ENCODE measurements around the gene MZT2B.
"Not testable (repeated sequence)": the region's sequence is repeated elsewhere in the genome, so short reads cannot be mapped to it uniquely, and the experiment has no call there.

The MZT2B gene

DNA sequence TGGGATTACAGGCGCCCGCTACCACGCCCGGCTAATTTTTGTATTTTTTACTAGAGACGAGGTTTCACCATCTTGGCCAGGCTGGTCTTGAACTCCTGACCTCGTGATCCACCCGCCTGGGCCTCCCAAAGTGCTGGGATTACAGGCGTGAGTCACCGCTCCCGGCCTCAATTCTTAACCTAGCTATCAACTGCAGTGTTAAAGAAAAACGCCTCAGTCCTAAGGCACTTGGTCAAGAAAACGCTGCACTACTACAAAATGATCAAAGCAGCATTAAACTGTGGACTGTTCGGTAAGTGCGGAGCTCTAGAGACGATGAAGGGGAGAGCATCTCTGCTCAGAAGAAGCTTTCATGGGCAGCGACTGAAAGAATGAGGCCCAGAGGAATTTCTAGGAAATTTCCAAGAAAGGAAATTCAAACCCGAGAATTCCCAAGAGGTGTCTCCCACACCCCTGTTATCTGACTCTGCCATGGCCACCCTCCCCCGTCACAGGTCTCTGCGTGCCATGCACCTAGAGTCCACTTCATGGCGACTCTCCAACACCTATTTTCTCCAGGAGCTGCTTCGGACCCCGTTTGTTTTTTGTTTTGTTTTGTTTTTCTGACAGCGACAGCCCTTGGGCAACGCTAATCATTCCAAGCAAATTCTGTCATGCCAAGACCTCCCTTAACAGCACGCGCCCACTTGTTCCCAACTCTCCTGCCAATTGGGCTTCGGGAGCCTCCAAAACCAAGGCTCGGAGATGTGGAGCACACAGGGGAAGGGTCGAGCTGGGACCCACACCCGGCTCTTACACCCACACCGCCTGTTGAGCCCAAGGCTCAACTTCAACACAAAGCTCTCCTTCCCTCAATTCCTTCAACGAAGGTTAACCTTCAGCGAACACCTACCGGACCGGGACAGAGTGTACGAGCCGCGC, 1.4 kb upstream of the MZT2B start:
- DNase-seq, result not testable (repeated sequence)

DNA sequence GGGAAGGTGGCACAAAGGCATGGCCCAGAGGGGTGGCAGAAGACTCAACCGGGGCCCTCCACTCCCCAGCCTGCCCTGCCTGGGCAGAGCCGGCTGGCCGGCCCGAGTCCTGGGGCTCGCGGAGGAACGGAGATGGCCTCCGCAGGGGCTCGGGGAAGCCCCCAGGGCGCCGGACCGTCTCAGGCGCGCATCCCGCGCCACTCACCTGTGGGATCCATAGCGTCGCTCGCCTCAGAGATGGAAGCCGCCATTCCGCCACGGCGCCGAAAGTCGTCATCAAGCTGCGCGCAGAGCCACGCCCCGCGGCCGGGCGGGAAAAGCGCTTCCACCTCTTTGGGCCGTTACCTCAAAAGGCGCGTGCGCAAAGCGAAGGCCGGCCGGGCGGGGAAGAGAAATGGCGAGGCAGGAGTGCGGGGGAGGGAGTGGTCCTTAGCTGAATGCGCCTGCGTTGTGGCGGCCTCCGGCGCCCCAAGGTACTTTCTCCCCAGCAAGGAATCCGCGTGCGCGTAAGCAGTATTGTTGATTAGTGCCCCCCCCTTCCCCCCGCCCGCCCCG, 660 bp upstream of the MZT2B start, which contains the start of gene SMPD4:
Gene SMPD4 (minus strand): TSS at position 278 of the 555 bp plus-strand sequence. CDS start 5,010 bp downstream, outside the sequence.
- DNase-seq, result peak; percentile 72 to 81

DNA sequence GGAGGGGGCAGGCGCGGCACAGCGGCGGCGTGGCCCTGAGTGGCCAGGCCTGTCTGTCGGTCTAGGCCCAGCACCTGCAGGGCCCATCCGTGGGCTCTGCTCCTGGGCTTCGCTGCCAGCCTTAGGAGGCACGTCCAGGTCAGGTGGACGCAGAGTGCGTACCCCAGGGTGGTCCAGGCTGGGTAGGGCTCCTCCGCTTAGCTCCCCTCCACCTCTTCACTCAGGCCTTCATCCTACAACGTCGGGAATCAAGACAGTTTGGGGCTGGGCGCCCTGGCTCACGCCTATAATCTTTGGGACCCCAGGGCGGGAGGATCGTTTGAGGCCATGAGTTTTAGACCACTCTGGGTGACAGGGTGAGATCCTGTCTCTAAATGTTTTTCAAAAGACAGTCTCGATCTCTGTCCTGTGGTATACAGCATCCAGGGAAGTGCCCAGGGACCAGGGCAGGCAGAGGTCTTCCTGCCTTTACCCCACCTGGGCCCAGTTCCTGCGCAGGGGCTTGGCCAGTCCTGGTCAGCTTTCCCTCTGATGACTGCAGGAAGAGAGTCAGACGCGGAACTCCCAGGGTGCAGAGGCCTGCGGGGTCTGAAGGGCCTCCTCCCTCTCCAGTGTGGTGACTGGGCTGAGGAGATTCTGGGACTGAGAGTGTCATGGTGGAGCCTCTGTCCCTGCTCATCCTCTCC, 907 bp downstream of the MZT2B start:
- DNase-seq, result not testable (repeated sequence)

DNA sequence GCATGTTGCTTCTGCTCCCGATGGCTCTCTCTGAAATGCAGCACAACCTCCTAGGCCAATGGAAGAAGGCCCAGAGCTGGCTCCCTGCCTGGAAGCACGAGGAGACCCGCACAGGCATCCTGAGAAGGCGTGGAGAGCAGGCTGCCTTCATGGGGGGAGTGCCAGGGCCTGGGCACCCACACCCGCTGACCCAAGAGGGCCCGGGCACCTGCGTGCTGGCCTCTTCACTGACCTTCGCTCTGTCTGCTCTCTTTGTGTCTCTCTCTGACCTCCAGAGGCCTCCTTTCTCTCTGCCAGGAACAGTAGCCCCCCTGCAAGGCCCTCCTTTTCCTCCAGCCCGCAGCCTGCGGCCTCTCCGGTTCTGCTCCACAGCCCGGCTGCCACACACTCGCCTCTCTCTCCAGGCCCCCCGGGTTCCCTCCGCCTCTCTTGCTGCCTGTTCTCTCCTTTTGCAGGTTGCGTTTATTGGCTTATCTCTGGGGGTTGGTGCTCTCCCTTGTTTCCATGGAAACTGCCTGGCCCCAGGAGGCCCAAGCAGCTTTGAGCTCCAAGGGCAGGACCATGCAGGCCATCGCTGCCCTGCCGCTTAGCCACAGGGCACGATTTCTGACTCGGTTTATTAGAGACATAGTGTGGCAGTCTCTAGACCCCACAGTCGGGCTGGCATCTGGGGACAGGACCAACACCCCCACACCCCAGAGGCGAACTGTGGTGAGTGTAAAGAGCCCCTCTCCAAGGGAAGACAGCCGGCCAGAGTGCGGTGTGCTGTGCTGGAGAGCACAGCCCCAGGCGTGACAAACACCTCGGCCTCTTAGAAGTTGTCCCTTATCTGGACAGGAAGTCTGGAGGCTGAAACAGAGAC, 1.7 kb downstream of the MZT2B start:
- DNase-seq, result no peak

DNA sequence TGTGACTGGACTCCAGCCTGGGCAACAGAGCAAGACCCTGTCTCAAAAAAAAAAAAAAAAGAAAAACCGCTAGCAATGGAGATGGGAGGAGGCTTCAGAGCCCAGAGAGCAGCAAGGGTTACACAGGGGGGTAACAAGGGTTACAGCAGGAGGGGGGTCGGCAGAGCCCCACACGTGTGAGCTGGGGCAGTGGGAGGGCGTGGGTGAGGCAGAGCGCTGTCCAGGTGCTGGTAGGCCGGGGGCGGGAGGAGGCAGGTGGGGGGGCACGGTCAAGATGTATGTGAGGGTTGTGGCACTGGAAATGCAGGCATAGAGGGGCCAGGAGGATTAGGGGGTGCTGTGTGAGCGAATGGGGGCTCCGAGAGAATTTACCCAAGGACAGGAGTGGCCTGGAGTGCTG, 3.4 kb downstream of the MZT2B start:
- DNase-seq, result no peak

DNA sequence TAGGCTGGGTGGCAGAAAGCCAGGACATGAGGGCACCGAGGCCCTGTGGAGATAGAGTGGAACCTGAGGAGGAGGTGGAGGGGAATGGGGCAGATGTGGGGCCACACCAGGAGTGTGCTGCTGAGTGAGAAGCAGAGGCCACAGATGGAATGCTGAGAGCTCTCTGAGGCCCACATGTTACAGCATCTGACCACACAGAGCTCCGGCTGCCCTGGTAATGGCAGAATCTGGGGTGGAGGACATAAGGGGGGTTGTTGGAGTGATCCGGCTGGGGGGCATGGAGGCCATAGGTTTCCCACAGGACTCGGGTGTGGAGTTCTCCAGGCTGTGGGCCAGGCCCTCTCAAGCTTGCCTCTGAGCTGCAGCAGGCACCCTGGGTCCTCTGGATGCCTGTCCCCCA, 3.8 kb downstream of the MZT2B start:
- no peak for DNase-seq

DNA sequence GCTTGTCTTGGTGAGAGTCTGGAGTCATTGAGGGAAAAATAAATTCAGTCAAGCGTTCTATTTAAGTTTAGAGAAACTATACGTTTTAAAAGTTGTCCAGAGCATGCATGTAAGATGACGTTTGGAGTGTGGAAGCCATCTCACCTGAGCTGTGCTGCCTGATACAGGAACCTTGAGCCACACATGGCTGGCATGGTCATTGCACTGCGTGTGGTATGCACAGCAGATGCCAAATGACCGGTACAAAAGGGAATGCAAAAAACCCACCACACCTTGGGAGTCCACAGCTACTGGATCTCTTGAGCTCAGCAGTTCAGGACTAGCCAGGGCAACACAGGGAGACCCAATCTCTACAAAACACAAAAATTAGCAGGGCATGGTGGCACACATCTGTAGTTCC, 4.3 kb downstream of the MZT2B start:
- DNase-seq, result no peak

DNA sequence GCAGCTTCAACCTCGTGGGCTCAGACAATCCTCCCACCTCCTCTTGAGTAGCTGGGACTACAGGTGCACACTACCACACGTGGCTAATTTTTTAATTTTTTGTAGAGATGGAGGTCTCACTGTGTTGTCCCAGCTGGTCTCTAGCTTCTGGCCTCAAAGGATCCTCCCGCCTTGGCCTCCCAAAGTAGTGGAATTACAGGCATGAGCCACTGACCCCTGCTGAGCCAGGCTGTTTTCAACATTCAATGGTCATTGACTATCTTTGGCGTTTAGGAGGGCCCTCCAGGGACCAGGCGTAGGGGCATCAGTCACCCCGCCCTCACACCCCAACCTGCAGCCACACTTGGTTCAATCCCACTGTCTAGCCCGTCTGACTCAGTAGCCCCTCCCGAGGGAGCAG, 5.2 kb downstream of the MZT2B start:
- no peak for DNase-seq

DNA sequence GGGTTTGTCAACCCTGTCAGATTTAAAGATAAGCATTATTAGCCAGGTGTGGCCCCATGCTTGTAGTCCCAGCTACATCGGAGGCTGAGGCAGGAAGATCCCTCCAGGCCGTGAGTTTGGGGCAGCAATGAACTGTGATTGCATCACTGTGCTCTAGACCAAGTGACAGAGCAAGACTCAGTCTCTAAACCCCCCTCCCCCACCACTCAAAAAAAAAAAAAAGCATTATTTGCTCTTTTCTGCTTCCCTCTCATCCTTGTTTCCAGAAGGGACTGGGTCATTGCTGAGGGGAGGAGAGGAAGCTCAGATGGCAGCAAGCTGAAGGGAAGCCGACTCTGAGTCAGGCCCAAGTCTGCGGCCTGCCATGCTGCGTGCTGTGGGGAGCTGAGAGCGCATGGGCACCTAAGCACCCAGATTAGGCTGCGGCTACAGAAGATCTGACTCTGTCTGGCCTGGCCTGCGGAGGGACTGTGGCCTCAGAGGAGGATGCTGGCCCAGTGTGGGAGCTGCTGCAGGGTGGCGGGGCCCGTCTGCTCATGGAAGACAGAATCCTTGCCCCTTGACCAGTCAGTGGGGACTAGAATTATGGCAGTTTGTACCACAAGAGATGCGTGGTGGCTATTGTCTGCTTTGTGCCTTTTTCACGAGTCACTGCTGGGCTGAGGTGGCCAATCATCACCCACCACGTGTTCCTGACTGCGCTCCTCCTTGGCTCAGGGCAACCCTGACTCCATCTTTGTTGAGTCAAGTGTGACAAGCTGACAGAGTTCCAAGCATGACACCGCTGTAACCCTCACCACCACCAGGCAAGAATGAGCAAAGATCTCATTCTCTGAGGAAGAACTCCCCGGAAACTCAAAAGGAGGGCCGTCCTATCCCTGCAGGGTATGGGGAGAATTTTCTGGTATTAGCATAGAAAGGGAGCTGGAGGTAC, 6.1 kb downstream of the MZT2B start:
- not testable (repeated sequence) for DNase-seq

DNA sequence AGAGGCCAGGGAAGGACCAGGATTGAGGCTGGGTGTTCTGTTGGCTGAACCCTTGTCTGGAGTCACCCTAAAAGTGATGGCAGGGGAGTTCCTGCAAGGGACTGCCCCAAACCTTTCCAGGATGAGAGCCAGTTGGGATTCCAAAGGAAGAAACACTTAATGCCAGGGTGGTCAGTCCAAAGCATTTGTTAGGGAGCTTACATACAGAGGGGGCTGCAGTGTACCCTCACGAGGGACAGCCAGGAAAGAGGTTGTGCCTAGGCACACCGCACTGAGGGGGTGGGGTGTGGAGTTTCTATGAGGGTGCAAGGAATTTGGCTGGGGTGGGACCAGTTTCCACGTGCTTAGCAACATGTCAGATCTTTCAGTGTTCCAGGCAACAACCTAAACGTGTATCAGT, 6.9 kb downstream of the MZT2B start:
- not testable (repeated sequence) for DNase-seq

DNA sequence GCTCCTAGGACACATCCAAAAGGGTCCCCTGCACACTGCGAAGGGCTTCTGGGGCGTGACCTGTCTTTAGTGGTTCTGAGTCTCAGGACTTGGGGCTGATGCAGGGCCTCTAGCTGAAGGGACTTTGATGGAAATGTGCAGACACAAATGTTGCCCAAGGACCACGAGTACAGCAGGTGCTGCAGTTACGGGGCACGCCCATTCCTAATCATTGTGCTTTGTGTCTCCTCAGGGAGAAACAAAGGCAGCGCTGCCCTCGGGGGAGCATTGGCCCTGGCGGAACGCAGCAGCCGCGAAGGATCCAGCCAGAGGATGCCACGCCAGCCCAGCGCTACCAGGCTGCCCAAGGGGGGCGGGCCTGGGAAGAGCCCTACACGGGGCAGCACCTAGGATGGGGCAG, 8.2 kb downstream of the MZT2B start:
- no peak for DNase-seq

DNA sequence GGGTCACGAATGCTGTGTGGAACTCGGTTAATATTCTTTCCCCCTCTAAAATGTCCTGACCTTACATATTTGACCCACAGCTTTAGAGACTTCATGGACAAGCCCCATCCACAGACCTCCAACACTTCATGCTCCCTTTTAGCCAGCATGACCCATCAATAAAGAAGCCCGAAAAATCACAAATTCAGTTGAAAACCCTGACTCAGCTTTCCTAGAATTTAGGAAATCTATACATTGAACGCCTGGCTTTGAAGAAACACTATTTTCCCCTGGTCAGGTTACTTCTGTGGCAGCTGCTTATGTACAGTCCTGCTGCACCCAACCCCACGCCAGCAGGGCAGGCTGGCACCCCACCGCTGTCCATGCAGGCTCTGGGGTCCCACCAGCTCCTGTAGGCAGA, 9.3 kb downstream of the MZT2B start:
- DNase-seq, result not testable (repeated sequence)

DNA sequence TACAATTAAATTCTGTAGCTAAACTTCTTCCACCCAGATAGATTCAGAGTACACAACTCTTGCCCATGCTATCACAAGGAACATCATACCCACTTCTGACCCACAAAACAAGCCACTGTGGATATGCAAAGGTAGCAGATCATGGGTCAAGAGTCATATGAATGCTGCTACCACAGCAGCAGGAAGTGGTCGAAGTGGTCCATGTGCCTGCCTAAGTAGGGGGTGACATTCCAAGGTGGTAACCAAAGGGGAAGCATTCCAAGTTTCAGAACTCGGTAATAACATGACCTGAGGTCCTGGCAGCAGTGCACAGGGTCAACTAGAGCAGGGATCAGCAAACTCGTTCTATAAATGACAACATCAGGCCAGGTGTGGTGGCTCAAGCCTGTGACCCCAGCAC, 10.4 kb downstream of the MZT2B start:
- DNase-seq, result not testable (repeated sequence)

DNA sequence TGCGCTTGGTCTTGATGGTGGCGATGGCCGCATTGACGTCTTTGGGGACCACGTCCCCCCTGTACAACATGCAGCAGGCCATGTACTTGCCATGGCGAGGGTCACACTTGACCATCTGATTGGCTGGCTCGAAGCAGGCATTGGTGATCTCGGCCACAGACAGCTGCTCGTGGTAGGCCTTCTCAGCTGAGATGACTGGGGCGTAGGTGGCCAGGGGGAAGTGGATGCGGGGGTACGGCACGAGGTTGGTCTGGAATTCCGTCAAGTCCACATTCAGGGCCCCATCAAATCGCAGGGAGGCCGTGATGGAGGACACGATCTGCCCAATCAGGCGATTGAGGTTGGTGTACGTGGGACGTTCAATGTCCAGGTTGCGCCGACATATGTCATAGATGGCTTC, 11.8 kb downstream of the MZT2B start:
- DNase-seq, result not testable (repeated sequence)

DNA sequence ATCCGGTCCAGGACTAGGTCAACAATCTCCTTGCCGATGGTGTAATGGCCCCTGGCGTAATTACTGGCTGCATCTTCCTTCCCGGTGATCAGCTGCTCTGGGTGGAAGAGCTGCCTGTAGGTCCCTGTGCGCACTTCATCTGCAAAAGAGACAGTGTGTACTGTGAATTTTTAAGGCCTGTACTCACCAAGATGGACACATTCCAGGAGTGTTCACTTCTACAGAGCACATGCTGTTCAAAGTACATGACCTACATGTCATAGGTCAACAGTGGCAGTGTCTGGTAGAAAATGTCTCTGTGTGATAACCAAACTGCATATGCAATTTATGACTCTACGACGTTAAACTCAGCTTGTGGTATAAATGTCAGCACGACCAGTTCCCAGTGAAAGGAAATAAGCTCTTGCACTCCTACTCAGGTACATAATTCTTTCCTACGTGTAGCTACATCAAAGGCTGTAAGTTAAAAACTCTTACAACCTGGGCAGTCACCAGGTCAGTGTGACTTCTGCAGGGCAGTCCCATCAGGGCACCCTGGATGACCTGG, 13.1 kb downstream of the MZT2B start:
- not testable (repeated sequence) for DNase-seq

DNA sequence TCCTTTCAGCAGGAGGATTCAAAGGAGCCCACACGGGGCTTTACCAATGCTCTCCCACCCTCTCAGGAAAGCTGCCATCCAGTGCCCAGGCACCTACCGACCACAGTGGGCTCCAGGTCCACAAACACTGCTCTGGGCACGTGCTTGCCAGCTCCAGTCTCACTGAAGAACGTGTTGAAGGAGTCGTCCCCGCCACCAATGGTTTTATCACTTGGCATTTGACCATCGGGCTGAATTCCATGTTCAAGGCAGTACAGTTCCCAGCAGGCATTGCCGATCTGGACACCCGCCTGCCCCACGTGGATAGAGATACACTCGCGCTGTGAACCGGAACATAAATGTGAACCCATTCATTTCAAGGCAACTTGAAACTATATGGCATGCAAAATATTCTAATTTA, 14.0 kb downstream of the MZT2B start:
- DNase-seq, result not testable (repeated sequence)

DNA sequence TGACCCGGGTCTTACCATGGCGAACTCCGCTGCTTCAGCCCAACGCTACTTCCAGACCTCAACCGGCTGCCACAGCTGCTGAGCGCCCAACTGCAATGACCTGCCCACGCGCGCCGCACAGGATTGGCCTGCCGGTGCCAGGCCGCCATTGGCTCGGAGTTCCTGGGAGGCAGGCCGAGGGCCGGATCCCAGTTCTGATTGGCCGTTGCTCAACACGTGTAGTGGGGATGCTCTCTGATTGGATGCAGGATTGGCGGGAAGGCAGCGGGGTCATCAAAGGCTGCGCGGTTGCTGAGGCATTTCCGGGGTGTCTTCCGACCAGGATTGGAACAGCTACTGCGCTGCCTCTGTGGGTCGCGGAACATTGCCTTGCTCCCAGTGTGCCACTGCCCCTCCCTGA, 16.3 kb downstream of the MZT2B start, which contains the start of gene TUBA3E:
Gene TUBA3E (minus strand): TSS at position 97 of the 400 bp plus-strand sequence. CDS start 79 bp downstream, at position 18.
- no peak for DNase-seq

DNA sequence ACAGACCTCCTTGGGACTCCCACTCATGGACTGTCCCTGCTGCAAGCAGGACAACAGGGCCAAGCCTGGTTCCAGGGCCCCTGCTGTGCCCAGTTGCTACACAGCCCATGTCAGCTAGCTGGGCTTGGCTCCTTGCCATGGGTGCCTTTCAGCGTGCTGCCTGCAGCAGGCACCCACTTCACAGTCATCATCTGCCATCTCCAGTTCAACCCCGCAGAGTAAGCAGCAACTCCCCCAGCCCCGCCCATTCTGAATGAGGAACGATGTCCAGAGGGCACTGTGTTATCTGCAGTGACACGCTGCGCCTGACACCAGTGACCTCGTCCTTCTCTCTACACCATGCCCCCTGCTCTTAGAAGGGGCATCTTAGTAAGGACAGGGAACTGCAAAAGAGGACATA, 20.5 kb downstream of the MZT2B start:
- DNase-seq, result not testable (repeated sequence)

DNA sequence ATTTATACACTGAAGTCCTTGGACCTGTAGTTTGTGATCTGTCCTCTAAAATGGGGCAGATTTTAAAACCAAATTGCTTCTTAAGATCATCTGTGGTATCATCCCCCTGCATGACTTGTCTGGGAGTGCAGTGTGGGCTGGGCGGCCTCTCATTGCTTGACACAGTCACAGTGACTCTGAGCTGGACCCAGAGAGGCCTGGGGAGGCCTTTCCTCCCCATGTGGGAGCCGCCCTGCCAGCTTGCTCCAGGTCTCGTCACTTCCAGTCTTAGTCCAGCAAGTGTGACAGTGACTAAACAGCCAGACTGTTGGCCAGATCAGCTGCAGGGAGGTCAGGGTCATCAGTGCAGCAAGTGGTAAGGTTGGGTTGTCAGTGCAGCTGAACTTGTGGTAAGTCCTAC, 21.1 kb downstream of the MZT2B start:
- DNase-seq, result not testable (repeated sequence)

DNA sequence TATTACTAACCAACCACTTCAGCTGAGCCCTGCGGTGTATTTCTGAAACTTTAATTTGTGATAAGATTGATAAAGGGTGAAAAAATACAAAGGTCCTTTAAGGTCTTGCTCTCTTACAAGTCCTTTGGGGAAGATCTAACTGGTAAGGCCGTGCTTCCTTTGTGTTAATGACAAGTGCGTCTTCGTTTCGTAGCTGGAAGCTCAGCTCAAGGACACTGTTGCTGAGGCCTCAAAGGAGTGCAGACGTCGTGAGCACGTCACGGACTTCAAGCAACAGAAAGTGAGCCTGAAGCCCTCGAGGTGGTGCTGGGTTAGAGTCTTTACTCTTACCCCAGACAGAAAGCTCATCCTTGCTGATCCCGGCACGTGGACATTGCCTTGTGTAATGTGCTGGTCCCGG, 25.0 kb downstream of the MZT2B start:
- DNase-seq, result not testable (repeated sequence)

DNA sequence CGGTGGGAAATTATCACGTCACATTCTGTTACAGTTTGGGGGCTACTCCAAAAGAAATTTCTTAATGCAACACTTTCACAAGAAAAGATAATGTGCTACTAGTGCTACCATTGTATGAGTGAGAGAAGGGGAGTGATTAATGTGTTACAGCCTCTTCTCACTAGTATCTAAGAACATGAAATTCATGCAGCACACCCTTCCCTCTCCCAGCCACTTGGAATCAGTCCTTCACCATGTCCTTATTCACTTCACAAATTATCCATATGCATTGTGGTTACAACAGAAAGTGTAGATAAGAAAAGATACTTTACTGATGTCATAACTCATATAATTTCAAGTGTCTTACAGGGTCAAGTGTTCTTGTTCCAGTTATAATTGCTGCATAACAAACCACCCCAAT, 37.1 kb downstream of the MZT2B start:
- DNase-seq, result not testable (repeated sequence)

Measured in NCI-H187 (cell line).